Glomerular visceral epithelial cell (primary cell): ENCODE results near the gene GRIK4.

Source experiments
- DNase-seq: peaks from one replicate; pipeline ENCODE4 v3.0.0-alpha.2; 2016; ENCODE audit errors: extremely low spot score

The GRIK4 gene

DNA sequence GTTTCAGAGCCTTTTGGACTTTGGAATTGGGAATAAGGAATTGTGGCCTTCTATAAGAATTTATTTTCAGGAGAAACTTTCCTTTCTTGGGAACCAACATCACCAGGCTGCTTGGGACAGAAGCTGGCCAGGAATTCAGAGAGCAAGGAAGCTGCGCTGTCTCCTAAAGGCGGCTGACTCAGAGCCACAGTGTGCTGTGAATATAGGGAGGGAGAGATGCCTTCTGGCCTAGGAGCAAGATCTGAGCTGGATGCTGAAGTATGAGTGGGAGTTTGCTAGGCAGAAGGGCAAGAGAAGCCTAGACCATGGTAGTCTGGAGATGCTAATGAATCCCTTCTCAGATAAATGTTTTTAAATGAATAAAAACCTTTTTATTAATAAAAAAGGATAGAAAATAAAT is 298.7 kb downstream of the GRIK4 start:
- peak; percentile 20 for DNase-seq

DNA sequence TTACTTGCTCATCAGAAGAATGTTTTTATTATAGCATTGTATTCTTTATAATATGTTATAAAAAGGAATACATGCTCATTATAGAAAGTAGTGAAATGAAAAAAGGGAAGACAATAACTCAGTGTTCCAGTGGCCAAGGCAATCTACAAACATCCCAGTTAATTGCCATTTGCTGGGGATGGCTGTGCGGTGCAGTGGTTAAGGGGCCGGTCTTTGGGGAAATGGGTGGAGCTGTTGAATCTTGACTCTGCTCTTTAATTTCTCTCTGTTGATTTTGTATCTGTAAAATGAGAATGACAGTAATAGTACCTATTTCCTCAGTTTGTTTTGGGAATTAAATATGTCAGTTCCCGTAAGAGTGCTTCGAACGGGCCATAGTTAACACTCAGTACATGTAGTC is 299.7 kb downstream of the GRIK4 start:
- no peak for DNase-seq

DNA sequence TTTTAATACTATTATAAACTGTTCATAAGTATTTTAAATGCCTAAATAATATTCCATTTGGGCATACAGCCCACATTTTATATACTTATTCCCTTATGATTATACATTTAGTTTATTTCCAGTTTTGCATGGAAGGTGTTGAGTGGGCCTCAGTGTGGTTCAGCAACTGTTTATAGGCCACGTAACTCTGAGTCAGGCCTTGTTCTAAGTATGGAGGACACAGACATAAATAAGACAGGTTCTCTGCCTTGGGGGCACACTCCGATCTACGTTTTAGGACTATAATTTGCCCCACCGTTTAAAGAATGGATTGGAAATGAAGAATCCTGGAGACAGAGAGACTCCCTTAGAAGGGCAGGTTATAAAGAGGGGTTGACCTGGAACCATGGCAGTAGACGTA is 300.2 kb downstream of the GRIK4 start:
- no peak for DNase-seq

DNA sequence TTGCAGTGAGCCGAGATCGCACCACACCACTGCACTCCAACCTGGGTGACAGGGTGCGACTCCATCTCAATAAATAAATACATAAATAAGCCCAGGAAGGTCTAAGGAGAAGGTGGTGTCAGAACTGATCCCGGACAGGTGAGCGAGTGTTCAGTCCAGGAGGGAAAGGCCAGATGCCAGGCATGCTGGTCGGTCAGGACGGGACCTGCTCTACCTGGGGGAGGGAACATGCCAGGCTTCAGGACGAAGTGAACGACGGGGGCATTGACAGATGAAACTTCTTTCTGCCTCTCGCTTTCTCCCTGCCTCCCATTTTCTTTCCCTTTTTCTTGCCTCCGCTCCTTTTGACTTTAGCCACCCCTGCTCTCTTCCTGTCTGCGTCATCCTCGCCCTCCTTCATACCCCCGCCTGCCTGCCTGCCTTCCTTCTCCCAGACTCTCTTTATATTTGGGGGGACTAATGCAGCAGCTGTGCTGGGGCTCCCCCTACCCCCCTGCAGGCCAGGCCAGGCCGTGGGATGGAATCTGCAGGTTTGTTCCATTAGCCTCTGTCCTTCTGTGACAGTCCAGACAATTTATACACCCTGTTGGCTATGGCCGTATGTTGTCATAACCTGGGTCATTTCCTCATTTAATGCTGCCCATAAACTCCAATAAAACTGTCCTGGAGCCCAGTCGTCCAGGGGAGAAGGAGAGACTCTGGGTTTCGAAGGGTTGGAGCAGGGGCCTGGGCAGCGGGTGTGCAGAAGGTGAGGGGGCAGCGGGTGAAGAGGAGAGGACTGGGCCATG is 303.2 kb downstream of the GRIK4 start:
- no peak for DNase-seq

DNA sequence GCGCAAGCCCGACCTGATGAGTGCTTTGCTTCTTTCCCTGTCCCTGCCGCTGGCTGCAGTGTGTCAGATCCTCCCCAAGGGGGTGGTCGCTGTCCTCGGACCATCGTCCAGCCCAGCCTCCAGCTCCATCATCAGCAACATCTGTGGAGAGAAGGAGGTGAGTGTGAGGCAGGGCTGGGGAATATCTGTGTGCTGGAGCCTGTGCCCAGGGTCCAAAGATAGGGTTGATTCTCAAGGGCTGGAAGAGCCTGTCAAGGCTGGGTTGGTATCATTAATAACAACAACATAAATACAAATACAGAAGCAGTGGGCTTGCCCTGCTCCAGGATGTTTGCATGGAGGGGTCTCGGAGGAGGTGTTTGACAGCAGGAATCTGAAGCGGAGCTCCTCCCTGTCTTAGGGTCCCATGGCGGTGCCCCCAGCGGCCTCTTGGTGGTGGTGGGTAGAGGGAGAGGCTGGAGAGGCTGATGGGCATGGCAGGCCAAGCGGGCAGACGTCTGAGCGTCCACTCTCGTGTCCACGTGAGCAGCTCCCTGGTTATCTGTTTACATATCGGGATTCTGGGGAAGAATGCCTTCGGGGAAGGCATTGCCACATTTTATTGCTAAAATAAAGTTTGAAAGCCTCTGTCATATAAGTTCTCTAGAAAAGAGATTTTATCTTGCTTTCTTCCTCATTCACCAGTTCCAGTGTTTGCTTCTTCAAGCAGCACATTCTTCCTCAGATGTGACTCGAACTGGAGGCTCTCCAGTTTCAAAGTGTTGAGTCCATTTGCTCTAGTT is 304.0 kb downstream of the GRIK4 start:
- DNase-seq, result no peak

- no peak for DNase-seq
Measured at GRCh38 chr11:120816176-120816575, 304.6 kb downstream of the GRIK4 start.

GRCh38 chr11:120816711-120817110 is 305.2 kb downstream of the GRIK4 start:
- DNase-seq, result no peak

DNA sequence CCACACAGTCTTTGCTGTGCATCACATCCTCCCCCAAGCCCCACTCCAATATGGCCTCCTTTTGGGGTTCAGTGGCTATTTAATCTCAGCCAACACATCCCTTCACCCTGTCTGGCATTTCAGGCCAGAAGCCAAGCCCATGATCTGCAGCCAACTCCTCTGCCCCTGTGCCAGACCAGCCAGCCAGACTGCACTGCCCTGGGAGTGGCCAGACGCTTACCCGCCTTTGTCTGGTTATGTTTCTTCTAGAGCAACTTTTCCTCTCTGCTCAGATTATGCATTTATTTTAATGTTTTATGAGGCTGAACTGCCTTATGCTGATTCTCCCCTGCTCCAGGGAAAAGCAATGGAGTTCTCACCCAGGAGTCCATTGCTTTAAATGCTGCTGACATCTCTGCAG is 305.6 kb downstream of the GRIK4 start:
- DNase-seq, result no peak

DNA sequence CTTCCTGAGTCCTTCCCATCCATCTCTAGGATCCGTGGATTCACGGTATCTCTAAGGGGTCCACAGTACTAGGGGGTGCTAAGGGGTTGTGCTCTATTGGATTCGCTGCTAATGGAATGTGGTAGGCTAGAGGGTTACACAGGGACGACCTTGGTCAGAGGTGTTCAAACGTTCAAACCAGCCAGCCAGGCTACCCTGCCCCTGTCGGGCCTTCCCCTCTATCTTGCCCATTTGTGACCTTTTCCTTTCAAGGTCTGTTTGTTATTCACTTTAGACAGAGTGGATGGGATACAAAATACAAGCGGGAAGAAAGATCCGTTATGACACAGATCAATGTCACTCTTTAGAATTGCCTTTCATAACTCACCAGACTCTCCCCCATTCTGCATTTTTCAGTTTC is 306.5 kb downstream of the GRIK4 start:
- DNase-seq, result no peak

DNA sequence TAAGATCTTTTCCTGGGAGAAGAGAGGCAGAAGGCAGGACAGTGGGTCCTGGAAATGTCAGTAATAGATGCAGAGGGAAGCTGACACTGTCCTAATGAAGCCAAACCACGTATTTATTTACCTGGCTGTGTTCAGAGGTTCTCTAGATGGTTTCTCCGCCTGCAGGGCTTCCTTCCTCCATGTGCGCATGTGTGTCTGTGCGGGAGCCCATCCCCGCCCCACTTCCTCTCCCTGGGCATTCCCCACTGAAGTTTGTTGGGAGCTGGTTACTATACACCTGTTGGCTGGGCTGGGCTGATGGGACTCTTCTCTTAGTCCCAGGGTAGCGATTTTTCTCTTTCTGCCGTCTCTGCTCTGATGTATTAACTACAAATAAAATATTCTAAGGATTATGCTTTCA is 307.5 kb downstream of the GRIK4 start:
- DNase-seq, result no peak

GRCh38 chr11:120819437-120820365 is 308.2 kb downstream of the GRIK4 start:
- DNase-seq, result no peak

DNA sequence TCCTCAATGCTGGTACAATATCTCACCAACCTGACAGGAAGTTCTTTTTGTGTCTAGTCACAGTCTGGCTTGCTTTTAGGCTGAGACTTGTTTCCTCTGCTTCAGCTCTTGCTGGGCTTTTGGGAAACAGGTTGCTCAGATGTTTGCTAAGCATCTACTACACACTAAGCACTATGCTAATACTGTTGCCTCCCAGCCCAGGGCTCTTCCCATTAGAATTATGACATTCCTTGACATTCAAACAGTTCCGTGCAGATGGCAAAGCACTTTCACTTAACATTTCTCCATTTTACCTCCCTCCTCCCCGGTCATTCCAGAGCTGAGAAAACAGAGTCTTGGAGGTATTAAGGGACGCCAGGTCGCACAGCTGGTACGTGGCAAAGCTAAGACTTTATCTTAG is 311.6 kb downstream of the GRIK4 start:
- DNase-seq, result no peak

DNA sequence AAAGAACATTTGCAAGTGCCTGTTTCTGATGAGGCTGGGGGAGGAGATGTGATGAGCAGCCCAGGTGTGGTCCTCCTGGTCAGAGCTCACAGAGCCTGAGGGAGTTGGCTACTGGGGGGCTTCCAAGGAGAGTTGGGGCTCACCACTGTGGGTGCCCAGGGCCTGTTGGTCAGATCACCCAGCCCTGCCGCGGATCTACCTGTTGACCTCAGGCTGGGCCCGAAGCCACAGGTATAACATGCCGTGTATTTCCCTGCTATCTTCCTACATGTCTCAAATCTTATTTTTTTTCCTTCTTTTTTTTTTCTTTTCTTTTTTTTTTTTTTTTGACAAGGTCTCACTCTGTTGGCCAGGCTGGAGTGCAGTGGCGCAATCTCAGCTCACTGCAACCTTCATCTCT is 312.7 kb downstream of the GRIK4 start:
- no peak for DNase-seq

DNA sequence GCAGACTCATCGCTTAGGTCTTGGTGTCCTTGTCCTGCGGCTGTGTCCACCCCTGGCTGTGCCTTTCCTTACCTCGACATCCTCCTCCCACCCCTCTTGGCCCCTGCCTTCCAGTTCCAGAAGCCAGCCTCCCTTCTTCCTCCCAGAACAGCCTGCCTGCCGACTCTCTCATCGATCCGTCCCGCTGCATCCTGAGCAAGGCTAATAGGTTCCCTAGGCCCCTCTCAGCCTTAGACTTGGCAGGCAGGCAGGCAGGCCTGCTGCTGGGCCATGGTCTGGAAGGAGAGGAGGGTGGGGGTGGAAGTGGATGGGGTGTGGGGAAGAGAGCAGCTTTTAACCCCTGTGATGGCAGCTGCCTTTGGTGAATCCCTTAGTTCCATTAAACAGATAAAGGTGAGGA is 315.6 kb downstream of the GRIK4 start:
- DNase-seq, result no peak

- no peak for DNase-seq
Measured at GRCh38 chr11:120827820-120828219, 316.3 kb downstream of the GRIK4 start.

DNA sequence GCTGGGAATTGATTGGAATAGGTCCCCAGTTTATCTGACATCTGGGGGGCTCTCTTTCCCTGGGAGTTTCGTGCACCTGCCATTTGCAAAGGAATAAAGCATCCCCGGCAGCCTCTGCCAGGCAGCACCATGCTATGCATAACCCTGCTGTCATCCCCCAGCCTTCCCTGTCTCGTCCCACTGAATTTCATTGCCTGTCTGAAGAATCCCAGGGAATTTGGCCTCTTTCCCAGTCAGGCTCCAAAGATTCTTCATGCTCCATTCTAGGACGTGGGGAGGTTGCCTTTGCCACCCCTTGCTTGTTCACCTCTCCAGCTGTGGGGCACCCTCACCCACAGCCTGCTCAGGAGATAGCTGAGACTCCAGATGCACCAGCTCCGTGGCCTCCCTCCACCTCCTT is 317.3 kb downstream of the GRIK4 start:
- DNase-seq, result no peak

- no peak for DNase-seq
Measured at GRCh38 chr11:120830085-120830620, 318.6 kb downstream of the GRIK4 start.

GRCh38 chr11:120832481-120833238 is 321.1 kb downstream of the GRIK4 start:
- peak; percentile 9 for DNase-seq

GRCh38 chr11:120834686-120835210 is 323.2 kb downstream of the GRIK4 start:
- peak; percentile 35 for DNase-seq

DNA sequence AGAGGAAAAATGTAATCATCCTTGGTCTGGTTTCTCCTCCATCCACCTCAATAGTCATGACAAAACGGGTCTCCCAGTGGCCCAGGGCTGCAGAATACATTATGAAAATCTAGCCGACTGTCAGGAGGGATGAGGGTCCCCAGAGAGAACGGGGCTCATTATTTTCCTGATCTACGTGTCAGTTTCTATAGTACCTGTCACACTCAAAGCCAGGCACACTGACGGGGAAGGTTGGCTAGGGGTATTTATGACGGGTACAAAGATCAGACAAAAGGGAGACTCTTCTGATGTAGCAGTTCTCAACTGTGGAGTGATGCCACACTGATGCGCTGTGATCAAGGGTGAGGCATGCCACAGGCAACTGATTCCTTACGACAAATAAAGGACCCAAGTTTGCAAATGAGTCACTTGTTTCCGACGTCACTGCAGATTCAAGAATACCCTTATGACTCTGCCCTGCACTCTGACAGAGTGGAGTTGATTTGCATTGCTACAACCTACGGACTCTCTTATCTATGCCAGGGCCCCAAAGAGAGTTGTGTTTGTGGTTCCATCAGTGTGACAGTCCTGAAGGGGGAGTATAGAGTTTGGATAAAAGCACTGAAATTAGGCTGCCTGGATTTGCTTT is 324.2 kb downstream of the GRIK4 start:
- no peak for DNase-seq
